Neural cell (in vitro differentiated cells): ENCODE results near the gene MVD.

ENCODE experiments used
- CTCF ChIP-seq: fragments of 450-650 bp; IDR thresholded peaks from 2 replicates; pipeline ENCODE4 v1.5.1; 2014; ENCODE audit warnings: antibody characterized with exemption, mild to moderate bottlenecking, moderate library complexity; ENCODE audit not compliant: poor library complexity, severe bottlenecking
- SMC3 ChIP-seq: fragments of 450-650 bp; conservative IDR thresholded peaks from 2 replicates; pipeline ENCODE4 v1.6.1; 2014; ENCODE audit warnings: antibody characterized with exemption, mild to moderate bottlenecking, moderate library complexity; ENCODE audit not compliant: poor library complexity

- TF ChIP-seq CTCF (no peak), SMC3 (no peak)
Measured at GRCh38 chr16:88646345-88647034, 16.4 kb downstream of the MVD start.
